DMS53 (cell line): Measurements from ENCODE around the gene SPINDOC.

Experiments
- DNase-seq: peaks from one replicate; lab custom pipeline; 2025; lab: John Stamatoyannopoulos, UW

Gene SPINDOC

GRCh38 chr11:63834535-63835157 lies 21.4 kb downstream of the SPINDOC start:
- DNase-seq: no peak

- DNase-seq: no peak
Measured at GRCh38 chr11:63835158-63835545, 21.9 kb downstream of the SPINDOC start.

GRCh38 chr11:63837027-63837688 lies 23.9 kb downstream of the SPINDOC start:
- peak; percentile 93 for DNase-seq

GRCh38 chr11:63837739-63838138 lies 24.5 kb downstream of the SPINDOC start:
- peak; percentile 77 for DNase-seq

- peak; percentile 86 for DNase-seq
Measured at GRCh38 chr11:63838150-63838677, 25.0 kb downstream of the SPINDOC start.

GRCh38 chr11:63838678-63839507 lies 25.6 kb downstream of the SPINDOC start, which contains the start of gene MARK2:
Gene MARK2, plus strand, starts transcription at chr11:63839110. Its CDS starts 397 bp downstream, at chr11:63839507.
- DNase-seq: peak; percentile 100

- DNase-seq: peak; percentile 62
Measured at GRCh38 chr11:63839508-63840355, 26.5 kb downstream of the SPINDOC start.

GRCh38 chr11:63840356-63841060 lies 27.3 kb downstream of the SPINDOC start:
- no peak for DNase-seq

GRCh38 chr11:63841554-63841953 lies 28.3 kb downstream of the SPINDOC start:
- no peak for DNase-seq

- DNase-seq: no peak
Measured at GRCh38 chr11:63843041-63843440, 29.8 kb downstream of the SPINDOC start.

- no peak for DNase-seq
Measured at GRCh38 chr11:63844836-63845235, 31.6 kb downstream of the SPINDOC start.

- peak; percentile 64 for DNase-seq
Measured at GRCh38 chr11:63845303-63845702, 32.0 kb downstream of the SPINDOC start.

GRCh38 chr11:63845911-63846310 lies 32.7 kb downstream of the SPINDOC start:
- DNase-seq: no peak

- no peak for DNase-seq
Measured at GRCh38 chr11:63846897-63847296, 33.6 kb downstream of the SPINDOC start.

- DNase-seq: peak; percentile 68
Measured at GRCh38 chr11:63847363-63847762, 34.1 kb downstream of the SPINDOC start.

- no peak for DNase-seq
Measured at GRCh38 chr11:63849691-63850090, 36.4 kb downstream of the SPINDOC start.

GRCh38 chr11:63850920-63851319 lies 37.7 kb downstream of the SPINDOC start:
- no peak for DNase-seq

- no peak for DNase-seq
Measured at GRCh38 chr11:63851364-63851763, 38.1 kb downstream of the SPINDOC start.

- DNase-seq: no peak
Measured at GRCh38 chr11:63853476-63853875, 40.2 kb downstream of the SPINDOC start.

- no peak for DNase-seq
Measured at GRCh38 chr11:63854696-63855095, 41.4 kb downstream of the SPINDOC start.

- DNase-seq: no peak
Measured at GRCh38 chr11:63855975-63856374, 42.7 kb downstream of the SPINDOC start.
